ENCODE data around the gene TRIM36. TPM values are rescaled to one million over a fixed set of nuclear protein-coding genes. Genes with fewer than 3 reads are reported as not detected.

TRIM36 gene
- polyA plus RNA-seq, 1 donor (not counting 4 experiments of a cell fraction or from before 2014, with no cell fraction given), result 2.4 TPM

- H3K4me1 ChIP-seq (ENCODE audit: control insufficient read depth, extremely low read depth, insufficient read depth, low read length), result no peaks in the 10 kb centered on the region
- TF ChIP-seq CTCF (optimal IDR thresholded peaks at IDR 0.05 in 1 of 3, IDR thresholded peaks at IDR 0.05 in 1 of 3, conservative IDR thresholded peaks at IDR 0.05 in 1 of 3; ENCODE audit: extremely low read depth in 1 of 3, insufficient read depth in 2 of 3, low read length in 3 of 3) (no peak), EZH2 (IDR thresholded peaks at IDR 0.05; ENCODE audit: low read length) (no peak)
- H3K27me3 ChIP-seq (ENCODE audit: control insufficient read depth, extremely low read depth, insufficient read depth, low read length), result no peaks in the 10 kb centered on the region
- H2AFZ ChIP-seq (ENCODE audit: control insufficient read depth, low read length), result no peak overlapping the region
- FAIRE-seq, result no peak
- H4K20me1 ChIP-seq (ENCODE audit: control insufficient read depth, extremely low read depth, insufficient read depth, low read length), result no peaks in the 10 kb centered on the region
- H3K79me2 ChIP-seq (ENCODE audit: control insufficient read depth, insufficient read depth, low read length), result no peaks in the 10 kb centered on the region
- H3K9me3 ChIP-seq (ENCODE audit: control insufficient read depth, low read depth, low read length), result no peaks in the 10 kb centered on the region
- H3K4me3 ChIP-seq (ENCODE audit: control insufficient read depth in 2 of 3, extremely low read depth in 1 of 3, insufficient read depth in 2 of 3, low read depth in 1 of 3, low read length in 3 of 3), result no peak overlapping the region
- no peak overlapping the region for H3K9ac ChIP-seq (ENCODE audit: control insufficient read depth, extremely low read depth, insufficient read depth, low read length)
- no peak overlapping the region for H3K27ac ChIP-seq (ENCODE audit: control insufficient read depth, insufficient read depth, low read length)
- no peak for DNase-seq (ENCODE audit: low read depth, low spot score)
- H3K4me2 ChIP-seq (ENCODE audit: control insufficient read depth, extremely low read depth, insufficient read depth, low read depth, low read length), result no peak overlapping the region
- H3K36me3 ChIP-seq (ENCODE audit: control insufficient read depth in 2 of 2, extremely low read depth in 1 of 2, insufficient read depth in 2 of 2, low read length in 2 of 2), result no peaks in the 10 kb centered on the region
- dilution Hi-C loops (cut with MboI; ENCODE audit: extremely low pct_ligation_motif_present, low sequenced_read_pairs), result no loop called here
- H3K9me1 ChIP-seq (ENCODE audit: control insufficient read depth, extremely low read depth, insufficient read depth, low read length), result no peaks in the 10 kb centered on the region
Observed at GRCh38 chr5:115189866-115190265, 20.2 kb upstream of the TRIM36 start.

- no peak overlapping the region for H2AFZ ChIP-seq (ENCODE audit: control insufficient read depth, low read length)
- DNase-seq (ENCODE audit: low read depth, low spot score) (no peak), FAIRE-seq (no peak)
- H3K4me3 ChIP-seq (ENCODE audit: control insufficient read depth in 2 of 3, extremely low read depth in 1 of 3, insufficient read depth in 2 of 3, low read depth in 1 of 3, low read length in 3 of 3), result no peak overlapping the region
- no peaks in the 10 kb centered on the region for H3K9me1 ChIP-seq (ENCODE audit: control insufficient read depth, extremely low read depth, insufficient read depth, low read length)
- no peak overlapping the region for H3K4me2 ChIP-seq (ENCODE audit: control insufficient read depth, extremely low read depth, insufficient read depth, low read depth, low read length)
- H3K4me1 ChIP-seq (ENCODE audit: control insufficient read depth, extremely low read depth, insufficient read depth, low read length), result no peaks in the 10 kb centered on the region
- no peaks in the 10 kb centered on the region for H3K9me3 ChIP-seq (ENCODE audit: control insufficient read depth, low read depth, low read length)
- no peaks in the 10 kb centered on the region for H3K79me2 ChIP-seq (ENCODE audit: control insufficient read depth, insufficient read depth, low read length)
- TF ChIP-seq CTCF (optimal IDR thresholded peaks at IDR 0.05 in 1 of 3, IDR thresholded peaks at IDR 0.05 in 1 of 3, conservative IDR thresholded peaks at IDR 0.05 in 1 of 3; ENCODE audit: extremely low read depth in 1 of 3, insufficient read depth in 2 of 3, low read length in 3 of 3) (no peak), EZH2 (IDR thresholded peaks at IDR 0.05; ENCODE audit: low read length) (no peak)
- no peaks in the 10 kb centered on the region for H3K36me3 ChIP-seq (ENCODE audit: control insufficient read depth in 2 of 2, extremely low read depth in 1 of 2, insufficient read depth in 2 of 2, low read length in 2 of 2)
- no peak overlapping the region for H3K27ac ChIP-seq (ENCODE audit: control insufficient read depth, insufficient read depth, low read length)
- no peaks in the 10 kb centered on the region for H4K20me1 ChIP-seq (ENCODE audit: control insufficient read depth, extremely low read depth, insufficient read depth, low read length)
- no peak overlapping the region for H3K9ac ChIP-seq (ENCODE audit: control insufficient read depth, extremely low read depth, insufficient read depth, low read length)
- peaks cover 6% of the 10 kb centered on the region for H3K27me3 ChIP-seq (ENCODE audit: control insufficient read depth, extremely low read depth, insufficient read depth, low read length)
- dilution Hi-C loops (cut with MboI; ENCODE audit: extremely low pct_ligation_motif_present, low sequenced_read_pairs), result no loop called here
Observed at GRCh38 chr5:115186794-115187193, 17.1 kb upstream of the TRIM36 start.
